Jurkat, Clone E6-1 (cell line): Measurements from ENCODE around the gene KMT2B.

ENCODE experiments used
- DNase-seq: peaks from one replicate; pipeline ENCODE4 v3.0.0-alpha.2; 2011; ENCODE audit warnings: low read depth, low spot score
- H3K4me3 ChIP-seq: 2 replicates; pipeline ENCODE4 v1.5.1; 2011; ENCODE audit warnings: mild to moderate bottlenecking, low read length, control low read depth, moderate library complexity

KMT2B gene

DNA sequence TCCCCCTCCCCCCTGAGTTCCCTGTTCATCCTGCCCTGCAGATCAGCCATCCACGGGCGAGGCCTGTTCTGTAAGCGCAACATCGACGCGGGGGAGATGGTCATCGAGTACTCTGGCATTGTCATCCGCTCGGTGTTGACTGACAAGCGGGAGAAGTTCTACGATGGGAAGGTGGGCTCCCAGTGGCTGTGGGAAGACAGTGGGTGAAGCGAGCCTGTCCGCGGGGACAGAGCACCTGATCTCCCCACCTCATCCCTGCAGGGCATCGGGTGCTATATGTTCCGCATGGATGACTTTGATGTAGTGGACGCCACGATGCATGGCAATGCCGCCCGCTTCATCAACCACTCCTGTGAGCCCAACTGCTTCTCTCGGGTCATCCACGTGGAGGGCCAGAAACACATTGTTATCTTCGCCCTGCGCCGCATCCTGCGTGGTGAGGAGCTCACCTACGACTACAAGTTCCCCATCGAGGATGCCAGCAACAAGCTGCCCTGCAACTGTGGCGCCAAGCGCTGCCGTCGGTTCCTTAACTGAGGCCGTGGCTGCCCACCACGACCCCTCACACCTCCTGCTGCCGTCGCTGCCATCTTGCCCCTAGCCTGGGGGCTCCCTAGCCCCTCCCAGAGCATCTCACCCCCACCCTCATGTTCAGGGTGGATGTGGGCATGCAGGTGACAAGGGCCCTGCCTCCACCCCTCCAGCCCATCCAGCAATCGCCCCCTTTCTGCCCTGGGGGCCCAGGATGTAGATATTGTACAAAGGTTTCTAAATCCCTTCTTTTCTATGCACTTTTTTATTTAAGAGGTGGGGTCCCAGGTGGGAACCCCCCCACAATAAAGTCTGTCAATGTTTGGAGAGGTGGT lies 20.5 kb downstream of the KMT2B start:
- H3K4me3 ChIP-seq, result no peak overlapping the region
- no peak for DNase-seq

DNA sequence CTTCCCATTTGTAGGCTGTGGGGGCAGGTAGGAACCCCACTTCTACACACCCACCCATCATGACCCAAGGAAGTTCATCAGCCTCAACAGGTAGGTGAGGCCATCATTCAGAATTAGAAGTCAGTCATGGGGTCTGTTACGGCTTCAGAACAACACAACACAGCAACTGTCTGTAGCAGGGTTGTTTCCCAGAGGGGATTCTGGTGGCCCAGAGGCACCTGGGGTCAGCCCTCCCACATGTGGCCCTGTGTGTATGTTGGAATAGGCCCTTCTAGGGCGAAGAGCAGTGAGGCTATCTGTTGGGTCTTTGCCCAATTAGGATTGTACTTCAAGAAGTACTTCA lies 21.1 kb downstream of the KMT2B start:
- DNase-seq, result no peak
- no peak overlapping the region for H3K4me3 ChIP-seq

DNA sequence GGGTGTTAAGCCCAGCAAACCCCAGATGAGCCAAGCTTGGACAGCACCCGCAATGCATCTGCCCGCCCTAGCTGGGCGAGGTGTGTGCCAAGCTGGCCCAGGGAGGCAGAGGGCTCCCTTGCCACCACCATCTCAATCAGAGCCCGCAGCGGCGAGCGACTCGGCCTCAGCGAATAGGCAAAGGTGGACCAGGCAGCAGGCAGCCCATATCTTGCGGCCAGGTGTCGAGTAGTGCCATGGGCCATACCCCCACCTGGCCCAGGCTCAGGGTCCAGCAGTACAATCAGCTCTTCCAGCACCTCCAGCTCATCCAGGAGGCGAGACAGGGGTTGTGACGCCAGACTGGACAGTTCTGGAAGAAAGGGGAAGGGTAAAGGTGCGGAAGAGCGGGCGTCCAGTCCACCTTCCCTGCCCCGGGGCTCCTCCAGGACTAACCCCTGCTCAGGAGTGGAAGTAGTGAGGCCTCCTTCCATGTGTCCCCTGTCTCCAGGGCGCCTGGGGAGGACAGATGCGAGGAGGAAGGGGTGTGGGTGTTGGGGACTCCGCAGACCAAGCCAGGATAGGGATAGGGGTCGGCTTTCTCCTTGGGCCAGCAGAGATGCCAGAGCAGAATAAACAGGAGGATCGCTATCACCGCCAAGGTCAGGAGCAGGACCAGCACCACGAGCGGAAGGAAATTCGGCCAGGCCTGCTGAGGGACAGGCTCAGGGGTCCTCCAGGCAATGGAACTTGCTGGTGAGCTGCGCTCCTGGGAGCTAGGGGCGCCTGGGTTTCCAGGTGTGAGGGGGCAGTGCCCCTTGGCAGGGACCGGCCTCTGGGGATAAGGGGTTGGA lies 21.7 kb downstream of the KMT2B start:
- H3K4me3 ChIP-seq, result peak overlapping the region; percentile 69
- no peak for DNase-seq

GRCh38 chr19:35740108-35740422 lies 22.3 kb downstream of the KMT2B start:
- H3K4me3 ChIP-seq, result peak overlapping the region; percentile 69
- no peak for DNase-seq

DNA sequence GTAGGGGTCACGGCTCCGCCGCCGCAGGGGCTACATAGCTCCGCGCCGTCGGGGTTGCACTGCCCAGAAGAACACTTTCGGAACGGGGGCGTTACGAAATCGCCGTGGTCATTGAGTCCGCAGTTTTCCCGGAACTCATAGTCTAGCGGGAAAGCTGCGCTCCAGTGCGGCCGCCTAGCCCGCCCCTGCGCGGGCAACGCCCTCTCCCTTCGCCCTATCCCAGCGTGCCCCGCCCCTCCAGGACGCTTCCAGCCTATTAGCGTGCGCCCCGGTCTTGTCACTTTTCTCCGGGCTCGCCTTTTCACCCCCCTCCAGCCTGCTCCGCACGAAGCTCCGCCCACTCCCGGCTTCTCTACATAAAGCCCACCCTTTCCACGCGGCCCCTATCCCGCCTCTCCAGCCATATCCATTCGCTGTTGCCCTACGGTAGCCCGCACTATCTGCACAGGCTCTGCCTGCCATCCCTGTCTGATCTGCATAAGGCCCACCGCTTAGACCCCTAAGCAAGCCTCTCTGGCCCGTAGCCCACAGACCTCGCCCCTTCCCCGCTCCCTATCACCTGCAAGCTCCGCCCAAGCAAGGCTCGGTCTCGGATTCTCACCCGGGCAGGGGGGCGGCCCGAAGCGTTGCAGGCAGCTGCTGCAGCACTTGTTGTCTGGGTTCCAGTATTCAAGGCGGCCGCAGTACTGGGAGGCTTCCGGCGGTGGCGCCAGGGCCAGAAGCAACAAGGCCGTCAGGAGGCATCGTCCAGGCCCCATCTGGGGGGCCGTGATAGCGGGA lies 22.8 kb downstream of the KMT2B start:
- peak overlapping the region; percentile 69 for H3K4me3 ChIP-seq
- peak; percentile 93 for DNase-seq

GRCh38 chr19:35741203-35741515 lies 23.4 kb downstream of the KMT2B start:
- peak overlapping the region; percentile 69 for H3K4me3 ChIP-seq
- DNase-seq, result no peak

- DNase-seq, result peak; percentile 60
Observed at GRCh38 chr19:35742121-35742724, 24.4 kb downstream of the KMT2B start, which contains the start of gene IGFLR1. Gene IGFLR1, minus strand, starts transcription at chr19:35742452. Its CDS starts 1,272 bp downstream, at chr19:35741180.

GRCh38 chr19:35743640-35744429 lies 26.0 kb downstream of the KMT2B start:
- H3K4me3 ChIP-seq, result peak overlapping the region; percentile 86
- no peak for DNase-seq

More at GRCh38 chr19:35742121-35742724, 24.4 kb downstream of the KMT2B start, which contains the start of gene IGFLR1:
- H3K4me3 ChIP-seq, result peak within 1 kb of the TSS; percentile 69

DNA sequence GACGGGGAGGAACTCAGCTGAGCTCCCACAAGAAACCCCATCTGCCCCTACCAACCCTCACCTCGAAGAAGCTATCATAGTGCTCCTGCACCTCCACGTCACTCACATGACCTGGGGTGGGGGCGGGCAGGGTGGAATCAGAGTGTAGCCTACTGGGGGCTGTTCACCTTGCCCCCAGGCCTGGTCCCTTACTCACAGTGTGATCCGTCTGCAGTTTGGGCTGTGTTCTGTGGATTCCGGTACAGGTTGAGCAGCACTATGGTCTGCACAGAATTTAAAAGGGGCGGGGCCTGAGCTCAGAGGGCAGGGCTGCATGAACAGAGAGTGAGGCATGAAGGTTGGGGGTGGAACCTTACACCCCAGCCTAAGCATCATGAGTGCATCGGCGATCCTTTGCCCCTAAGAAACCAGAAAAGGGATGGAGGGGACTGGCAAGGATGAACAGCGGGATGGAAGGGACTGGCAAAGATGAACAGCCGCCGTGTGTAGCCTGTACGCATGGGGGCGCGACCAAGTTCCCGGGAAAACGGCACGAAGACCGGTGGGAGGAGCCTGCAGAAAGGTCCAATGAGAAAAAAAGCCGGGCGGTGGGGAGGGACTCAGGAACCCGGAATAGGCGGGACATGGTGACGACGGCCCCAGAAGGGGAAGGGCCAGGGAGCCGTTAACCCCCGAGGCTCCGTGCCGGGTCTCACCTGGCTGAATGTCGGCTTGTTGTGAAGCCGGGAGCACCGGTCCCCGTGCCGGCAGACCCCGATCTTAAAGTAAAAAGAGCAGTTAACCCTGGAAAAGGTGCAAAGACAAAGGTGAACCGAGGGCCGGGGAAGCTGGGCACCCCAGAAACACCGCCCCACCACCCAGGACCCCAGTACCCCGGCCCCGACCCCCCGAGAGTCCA lies 26.9 kb downstream of the KMT2B start:
- peak overlapping the region; percentile 86 for H3K4me3 ChIP-seq
- peak; percentile 94 for DNase-seq

DNA sequence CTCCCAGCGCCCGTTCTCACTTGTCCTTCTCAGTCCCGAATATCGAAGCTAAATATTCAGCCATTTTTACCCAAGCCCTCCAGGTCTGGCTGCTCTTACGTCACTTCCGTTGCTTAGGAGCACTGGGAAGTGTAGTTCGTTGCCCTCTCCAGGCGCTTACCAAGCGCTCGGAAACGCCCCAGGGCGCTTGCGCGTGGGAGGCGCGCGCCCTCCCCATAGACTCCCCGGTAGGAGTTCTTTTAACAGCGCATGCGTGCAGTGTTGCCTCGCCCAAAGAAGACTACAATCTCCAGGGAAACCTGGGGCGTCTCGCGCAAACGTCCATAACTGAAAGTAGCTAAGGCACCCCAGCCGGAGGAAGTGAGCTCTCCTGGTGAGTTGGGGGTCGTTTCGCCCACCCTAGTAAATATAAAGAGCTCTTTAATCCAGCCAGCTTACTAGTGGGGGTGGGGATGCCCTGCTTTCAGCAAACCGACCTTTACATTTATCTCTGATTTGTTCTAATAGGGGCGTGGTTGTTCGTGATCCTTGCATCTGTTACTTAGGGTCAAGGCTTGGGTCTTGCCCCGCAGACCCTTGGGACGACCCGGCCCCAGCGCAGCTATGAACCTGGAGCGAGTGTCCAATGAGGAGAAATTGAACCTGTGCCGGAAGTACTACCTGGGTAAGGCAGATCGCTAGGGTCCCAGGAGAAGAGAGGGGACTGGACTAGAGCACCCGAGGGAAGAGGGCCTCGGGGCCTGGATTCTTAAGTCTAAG lies 27.7 kb downstream of the KMT2B start, which contains the start of the genes PSENEN and U2AF1L4:
Gene PSENEN (plus strand): TSS at position 324 of the 759 bp plus-strand sequence. CDS start 280 bp downstream, at position 604.
Gene U2AF1L4 (minus strand): TSS at position 91 of the 759 bp plus-strand sequence. CDS start 27 bp downstream, at position 64.
- peak; percentile 99 for DNase-seq
- peak within 1 kb of the TSS; percentile 86 for H3K4me3 ChIP-seq

- no peak for DNase-seq
- peak overlapping the region; percentile 86 for H3K4me3 ChIP-seq
Observed at GRCh38 chr19:35746087-35746462, 28.3 kb downstream of the KMT2B start.

GRCh38 chr19:35746531-35746930 lies 28.7 kb downstream of the KMT2B start:
- no peak for DNase-seq
- H3K4me3 ChIP-seq, result peak overlapping the region; percentile 86

GRCh38 chr19:35748106-35749020 lies 30.6 kb downstream of the KMT2B start, which contains the start of gene LIN37:
Gene LIN37, plus strand, starts transcription at chr19:35748576. Its CDS starts 149 bp downstream, at chr19:35748725.
- DNase-seq, result peak; percentile 99
- peak within 1 kb of the TSS; percentile 97 for H3K4me3 ChIP-seq

DNA sequence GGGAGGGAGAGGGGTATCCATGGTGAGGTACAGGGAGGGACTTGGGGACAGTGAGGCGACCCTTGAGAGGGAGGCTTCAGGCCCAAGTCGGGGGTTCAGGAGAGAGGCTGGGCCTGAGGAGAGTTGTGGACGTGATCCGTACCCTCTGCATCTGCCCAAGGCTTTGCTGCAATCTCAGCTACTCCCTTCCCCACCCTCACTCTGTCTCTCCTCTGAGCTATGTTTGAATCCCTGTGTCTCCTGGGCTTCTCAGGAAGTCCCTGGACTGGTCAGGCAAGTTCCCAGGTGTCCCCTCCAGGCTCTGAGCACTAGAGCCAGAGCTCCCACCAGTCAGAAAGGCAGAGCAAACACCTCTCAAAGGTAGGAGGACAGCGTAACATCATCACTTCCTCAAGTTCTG lies 32.4 kb downstream of the KMT2B start:
- H3K4me3 ChIP-seq, result no peak overlapping the region

More for the DNA sequence above, 32.4 kb downstream of the KMT2B start:
- DNase-seq, result no peak
